ENCODE measurements around the gene LSM11.
A peak's percentile ranks its signal among the peaks of the same experiment; 100 is the strongest.

LSM11 gene

GRCh38 chr5:157714596-157714864, 29.0 kb upstream of the LSM11 start:
- Histone ChIP-seq H3K9me2 (replicated peaks; ENCODE audit: low read depth, low read length) (no peaks in the 10 kb centered on the region), H3K27me3 (ENCODE audit: insufficient read depth, low read length, poor library complexity, severe bottlenecking) (no peaks in the 10 kb centered on the region), H3K36me3 (ENCODE audit: insufficient read depth, low read length) (no peaks in the 10 kb centered on the region), H3K4me2 (ENCODE audit: low read depth, low read length, poor library complexity, severe bottlenecking) (no peak overlapping the region), H3K4me3 (ENCODE audit: low read length, poor library complexity, severe bottlenecking) (no peak overlapping the region), H3K79me2 (ENCODE audit: insufficient read depth, low read length) (no peaks in the 10 kb centered on the region), H3K9ac (ENCODE audit: low read depth, low read length, poor library complexity, severe bottlenecking) (no peak overlapping the region), H4K20me1 (ENCODE audit: insufficient read depth, low read length, poor library complexity, severe bottlenecking) (no peaks in the 10 kb centered on the region), H3K4me1 (ENCODE audit: insufficient read depth, low read length, poor library complexity, severe bottlenecking) (no peaks in the 10 kb centered on the region), H3K9me3 (ENCODE audit: insufficient read depth, low read depth, low read length) (no peaks in the 10 kb centered on the region), H2AFZ (ENCODE audit: low read length) (no peak overlapping the region), H3F3A (ENCODE audit: low read depth) (no peaks in the 10 kb centered on the region)
- TF ChIP-seq CTCF (conservative IDR thresholded peaks at IDR 0.05; ENCODE audit: low read length) (no peak), EZH2phosphoT487 (IDR thresholded peaks at IDR 0.05; ENCODE audit: borderline replicate concordance) (no peak)

DNA sequence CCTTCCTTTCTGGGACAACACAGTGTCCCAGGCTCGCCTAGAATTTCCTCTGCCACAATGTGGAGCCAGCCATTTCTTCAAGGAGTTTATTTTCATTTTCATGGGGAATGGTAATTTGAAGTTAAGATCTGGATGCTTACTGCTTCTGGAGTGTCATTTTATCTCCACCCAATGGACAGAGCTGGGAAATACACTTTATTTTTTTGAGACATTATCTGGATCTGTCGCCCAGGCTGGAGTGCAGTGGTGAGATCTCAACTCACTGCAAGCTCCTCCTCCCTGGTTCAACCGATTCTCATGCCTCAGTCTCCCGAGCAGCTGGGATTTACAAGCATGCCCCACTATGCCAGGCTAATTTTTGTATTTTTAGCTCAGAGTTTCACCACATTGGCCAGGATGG, 25.0 kb upstream of the LSM11 start:
- Histone ChIP-seq H3K9ac (ENCODE audit: low read depth, low read length, poor library complexity, severe bottlenecking) (no peak overlapping the region), H3K4me3 (ENCODE audit: low read length, poor library complexity, severe bottlenecking) (no peak overlapping the region), H4K20me1 (ENCODE audit: insufficient read depth, low read length, poor library complexity, severe bottlenecking) (no peaks in the 10 kb centered on the region), H2AFZ (ENCODE audit: low read length) (no peak overlapping the region), H3K9me3 (ENCODE audit: insufficient read depth, low read depth, low read length) (no peaks in the 10 kb centered on the region), H3K4me2 (ENCODE audit: low read depth, low read length, poor library complexity, severe bottlenecking) (peak overlapping the region; percentile 27), H3K9me2 (replicated peaks; ENCODE audit: low read depth, low read length) (no peaks in the 10 kb centered on the region), H3K27me3 (ENCODE audit: insufficient read depth, low read length, poor library complexity, severe bottlenecking) (no peaks in the 10 kb centered on the region), H3K4me1 (ENCODE audit: insufficient read depth, low read length, poor library complexity, severe bottlenecking) (no peaks in the 10 kb centered on the region), H3F3A (ENCODE audit: low read depth) (no peaks in the 10 kb centered on the region), H3K36me3 (ENCODE audit: insufficient read depth, low read length) (no peaks in the 10 kb centered on the region), H3K79me2 (ENCODE audit: insufficient read depth, low read length) (no peaks in the 10 kb centered on the region)
- peak; percentile 55 for TF ChIP-seq CTCF (conservative IDR thresholded peaks at IDR 0.05; ENCODE audit: low read length)
- no peak for TF ChIP-seq EZH2phosphoT487 (IDR thresholded peaks at IDR 0.05; ENCODE audit: borderline replicate concordance)

DNA sequence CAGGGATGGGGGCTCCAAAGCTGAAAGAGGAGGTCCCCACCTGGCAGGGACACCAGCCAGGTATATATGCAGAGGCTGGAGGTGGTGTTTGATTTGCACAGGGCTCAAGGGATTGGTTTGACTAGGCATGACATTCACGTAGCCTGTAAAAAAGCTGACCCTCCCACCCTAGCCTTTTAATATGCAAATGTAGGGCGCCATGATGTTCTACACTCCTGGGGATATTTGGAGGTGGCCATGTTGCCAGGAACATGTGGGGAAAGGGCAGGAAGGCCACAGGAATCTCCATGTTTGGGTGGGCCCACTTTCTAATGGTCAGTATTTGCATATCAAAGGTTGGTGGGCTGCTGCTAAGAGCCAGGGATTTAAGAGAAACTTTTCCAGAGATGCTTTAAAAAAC, 24.3 kb upstream of the LSM11 start:
- Histone ChIP-seq H3K4me3 (ENCODE audit: low read length, poor library complexity, severe bottlenecking) (no peak overlapping the region), H3F3A (ENCODE audit: low read depth) (no peaks in the 10 kb centered on the region), H3K4me2 (ENCODE audit: low read depth, low read length, poor library complexity, severe bottlenecking) (no peak overlapping the region), H4K20me1 (ENCODE audit: insufficient read depth, low read length, poor library complexity, severe bottlenecking) (no peaks in the 10 kb centered on the region), H3K9me2 (replicated peaks; ENCODE audit: low read depth, low read length) (no peaks in the 10 kb centered on the region), H3K79me2 (ENCODE audit: insufficient read depth, low read length) (no peaks in the 10 kb centered on the region), H3K36me3 (ENCODE audit: insufficient read depth, low read length) (no peaks in the 10 kb centered on the region), H2AFZ (ENCODE audit: low read length) (no peak overlapping the region), H3K9ac (ENCODE audit: low read depth, low read length, poor library complexity, severe bottlenecking) (no peak overlapping the region), H3K9me3 (ENCODE audit: insufficient read depth, low read depth, low read length) (no peaks in the 10 kb centered on the region), H3K4me1 (ENCODE audit: insufficient read depth, low read length, poor library complexity, severe bottlenecking) (no peaks in the 10 kb centered on the region), H3K27me3 (ENCODE audit: insufficient read depth, low read length, poor library complexity, severe bottlenecking) (no peaks in the 10 kb centered on the region)
- TF ChIP-seq EZH2phosphoT487 (IDR thresholded peaks at IDR 0.05; ENCODE audit: borderline replicate concordance) (no peak), CTCF (conservative IDR thresholded peaks at IDR 0.05; ENCODE audit: low read length) (no peak)

All from Loucy (cell line).